PC-3 (cell line): ENCODE results near the gene RFX1. TPM values are rescaled to one million over a fixed set of nuclear protein-coding genes. Genes with fewer than 3 reads are reported as not detected.
"Not testable (repeated sequence)": the region's sequence is repeated elsewhere in the genome, so short reads cannot be mapped to it uniquely, and the experiment has no call there.

Source experiments
- ATAC-seq: fragments of 200-7000 bp; cut with Tn5 transposase; 2 replicates; pipeline ENCODE4 v1.9.1; 2020; ENCODE audit warnings: mild to moderate bottlenecking, moderate library complexity
- BruUV-seq: library from RNA; stranded (reverse); fragments of 400-500 nt; replicated peaks from 2 replicates; lab custom pipeline; 2021; lab: Mats Ljungman, UMichigan
- CTCF ChIA-PET: fragments of 300-600 bp; sonication (Branson Sonifier 250); formaldehyde crosslinking; loops from one replicate; lab custom pipeline; 2022; ENCODE audit warnings: antibody characterized with exemption; lab: Charles Lee
- POLR2A ChIA-PET: fragments of 300-600 bp; sonication (Branson Sonifier 250); formaldehyde crosslinking; loops from one replicate; lab custom pipeline; 2022; ENCODE audit warnings: antibody characterized with exemption; ENCODE audit not compliant: unreplicated experiment; lab: Charles Lee
- DNase-seq: peaks from one replicate; pipeline ENCODE4 v3.0.0-alpha.2; 2015
- H2AFZ ChIP-seq: fragments of 300-600 bp; sonication (generic); 2 replicates; pipeline ENCODE4 v1.6.0; 2016; ENCODE audit warnings: antibody characterized with exemption, low read length
- H3F3A ChIP-seq: fragments of 300-600 bp; sonication (generic); one replicate; pipeline ENCODE4 v1.6.0; 2017; ENCODE audit warnings: antibody characterized with exemption, low read length, control low read depth, mild to moderate bottlenecking; ENCODE audit not compliant: unreplicated experiment
- H3K27ac ChIP-seq: fragments of 300-600 bp; sonication (generic); 2 replicates; pipeline ENCODE4 v1.5.1; 2016; ENCODE audit warnings: mild to moderate bottlenecking, low read length
- H3K27me3 ChIP-seq: fragments of 300-600 bp; sonication (generic); 2 replicates; pipeline ENCODE4 v1.6.1; 2016; ENCODE audit warnings: low read length, mixed read lengths
- H3K36me3 ChIP-seq: fragments of 300-600 bp; sonication (generic); 2 replicates; pipeline ENCODE4 v1.6.1; 2016; ENCODE audit warnings: low read depth, mixed run types, low read length, mixed read lengths
- H3K4me1 ChIP-seq: fragments of 300-600 bp; sonication (generic); 2 replicates; pipeline ENCODE4 v1.5.1; 2016; ENCODE audit warnings: low read length; ENCODE audit not compliant: insufficient read depth
- H3K4me2 ChIP-seq: fragments of 300-600 bp; sonication (generic); 2 replicates; pipeline ENCODE4 v1.6.0; 2016; ENCODE audit warnings: low read length
- H3K4me3 ChIP-seq: fragments of 300-600 bp; sonication (generic); 2 replicates; pipeline ENCODE4 v1.5.1; 2016; ENCODE audit warnings: mild to moderate bottlenecking, low read length, mixed read lengths
- H3K79me2 ChIP-seq: fragments of 300-600 bp; sonication (generic); 2 replicates; pipeline ENCODE4 v1.6.1; 2017; ENCODE audit warnings: low read length, mixed read lengths
- H3K9ac ChIP-seq: fragments of 300-600 bp; sonication (generic); 2 replicates; pipeline ENCODE4 v1.6.0; 2016; ENCODE audit warnings: mild to moderate bottlenecking, low read length
- H3K9me2 ChIP-seq: fragments of 300-600 bp; sonication (generic); replicated peaks from 2 replicates; pipeline ENCODE4 v1.6.1; 2016; ENCODE audit warnings: mixed run types, low read length, mixed read lengths
- H3K9me3 ChIP-seq: fragments of 300-600 bp; sonication (generic); 2 replicates; pipeline ENCODE4 v1.6.1; 2016; ENCODE audit warnings: low read length, mixed read lengths
- H4K20me1 ChIP-seq: fragments of 300-600 bp; sonication (generic); 2 replicates; pipeline ENCODE4 v1.6.1; 2016; ENCODE audit warnings: low read length, mixed read lengths
- CTCF ChIP-seq: fragments of 300-600 bp; sonication (generic); conservative IDR thresholded peaks from 2 replicates; pipeline ENCODE4 v1.5.1; 2017; ENCODE audit warnings: antibody characterized with exemption, low read depth, mild to moderate bottlenecking, low read length
- EZH2 ChIP-seq: fragments of 300-600 bp; sonication (generic); IDR thresholded peaks from one replicate; pipeline ENCODE4 v1.6.1; 2017; ENCODE audit warnings: antibody characterized with exemption, mild to moderate bottlenecking, low read length; ENCODE audit not compliant: unreplicated experiment
- EZH2phosphoT487 ChIP-seq: fragments of 300-600 bp; sonication (generic); IDR thresholded peaks from 2 replicates; pipeline ENCODE4 v1.6.1; 2018; ENCODE audit warnings: mild to moderate bottlenecking, antibody characterized with exemption, low read length, borderline replicate concordance
- intact Hi-C: fragments of 100-400 bp; cut with micrococcal nuclease; formaldehyde crosslinking; loops from 2 replicates; pipeline ENCODE4 v1.9.0; 2023
- total RNA-seq: library from RNA; depleted of rRNA; stranded (reverse); fragments of >200 nt; gene quantifications from 2 replicates; pipeline ENCODE4 v1.2.3, GENCODE V29; 2014

The RFX1 gene
- total RNA-seq, 1 experiment from 2014 or later: 7.5 TPM

GRCh38 chr19:13968999-13969398 lies 37.1 kb downstream of the RFX1 start:
- Histone ChIP-seq H3K4me2 (no peak overlapping the region), H3K4me3 (no peak overlapping the region), H3K9me3 (no peaks in the 10 kb centered on the region), H4K20me1 (no peaks in the 10 kb centered on the region), H3K9me2 (no peaks in the 10 kb centered on the region), H3K27ac (no peak overlapping the region), H3K27me3 (no peaks in the 10 kb centered on the region), H3K9ac (no peak overlapping the region), H3F3A (no peaks in the 10 kb centered on the region), H2AFZ (no peak overlapping the region), H3K79me2 (no peaks in the 10 kb centered on the region), H3K4me1 (peaks cover 10% of the 10 kb centered on the region), H3K36me3 (peaks cover 14% of the 10 kb centered on the region)
- ChIA-PET CTCF (no interaction called here), POLR2A (no interaction called here)
- no TSS peak for BruUV-seq
- intact Hi-C loops: no loop called here
- no peak for TF ChIP-seq EZH2phosphoT487
- no peak for TF ChIP-seq CTCF
- TF ChIP-seq EZH2: no peak
- ATAC-seq (no peak), DNase-seq (no peak)

- ATAC-seq (no peak), DNase-seq (no peak)
- Histone ChIP-seq H3K4me1 (peaks cover 10% of the 10 kb centered on the region), H3K27me3 (no peaks in the 10 kb centered on the region), H3K9ac (no peak overlapping the region), H3K9me2 (no peaks in the 10 kb centered on the region), H4K20me1 (no peaks in the 10 kb centered on the region), H3K4me2 (no peak overlapping the region), H3K79me2 (no peaks in the 10 kb centered on the region), H3K36me3 (peaks cover 14% of the 10 kb centered on the region), H3K4me3 (no peak overlapping the region), H3K27ac (no peak overlapping the region), H3K9me3 (no peaks in the 10 kb centered on the region), H3F3A (no peaks in the 10 kb centered on the region), H2AFZ (no peak overlapping the region)
- intact Hi-C loops: no loop called here
- CTCF ChIA-PET: no interaction called here
- BruUV-seq: no TSS peak
- TF ChIP-seq EZH2phosphoT487 (no peak), CTCF (no peak), EZH2 (no peak)
- POLR2A ChIA-PET: no interaction called here
Measured at GRCh38 chr19:13968383-13968935, 37.7 kb downstream of the RFX1 start.

- H3K4me3 ChIP-seq, intact Hi-C loops, H2AFZ ChIP-seq, H3K9ac ChIP-seq, ATAC-seq, H3F3A ChIP-seq, H3K36me3 ChIP-seq, H3K4me2 ChIP-seq, H4K20me1 ChIP-seq, H3K27ac ChIP-seq, POLR2A ChIA-PET, H3K9me3 ChIP-seq, H3K9me2 ChIP-seq, H3K27me3 ChIP-seq, DNase-seq, BruUV-seq, CTCF ChIA-PET, H3K79me2 ChIP-seq: not testable (repeated sequence)
- H3K4me1 ChIP-seq: peaks cover 10% of the 10 kb centered on the region
Measured at GRCh38 chr19:13967206-13967605, 38.9 kb downstream of the RFX1 start.
